Transverse colon (tissue), 4 donors: ENCODE results near the gene PKD2. TPM values are rescaled to one million over a fixed set of nuclear protein-coding genes. Genes with fewer than 3 reads are reported as not detected.

Source experiments
- DNase-seq: peaks from one replicate; pipeline ENCODE4 v3.0.0-alpha.2; 2019
- H3K27ac ChIP-seq, 4 donors: fragments of 200-600 bp; sonication (generic); 2 replicates each; pipeline ENCODE4 v1.5.1; 2016 to 2018; ENCODE audit warnings: inconsistent platforms in 4 of 4
- H3K27me3 ChIP-seq: fragments of 200-600 bp; sonication (generic); 2 replicates; pipeline ENCODE4 v1.5.1; 2017; ENCODE audit warnings: inconsistent platforms
- H3K36me3 ChIP-seq, 4 donors: fragments of 200-600 bp; sonication (generic); 2 replicates each; pipeline ENCODE4 v1.5.1; 2017 to 2019; ENCODE audit warnings: inconsistent platforms in 4 of 4
- H3K4me1 ChIP-seq, 4 donors: fragments of 200-600 bp; sonication (generic); 2 replicates each; pipeline ENCODE4 v1.5.1; 2017 to 2020; ENCODE audit warnings: inconsistent platforms in 4 of 4
- H3K4me3 ChIP-seq, 4 donors: fragments of 200-600 bp; sonication (generic); 1 replicate in 1 of 4; 2 replicates in 3 of 4; pipeline versions ENCODE4 v1.5.1 to v1.6.1; 2017 to 2019; ENCODE audit warnings: inconsistent platforms in 4 of 4
- H3K9me3 ChIP-seq, 2 donors: fragments of 200-600 bp; sonication (generic); 2 replicates each; pipeline ENCODE4 v1.5.1; 2017 to 2019; ENCODE audit warnings: inconsistent platforms in 2 of 2
- CTCF ChIP-seq, 5 experiments: fragments of 200-600 bp in 3 of 5; fragments of 450-650 bp in 2 of 5; sonication (generic) in 3 of 5; IDR thresholded peaks; 1 replicate in 2 of 5; 2 replicates in 3 of 5; pipeline ENCODE4 v1.5.1; 2016 to 2017; ENCODE audit warnings: antibody characterized with exemption in 5 of 5, inconsistent platforms in 3 of 5, mild to moderate bottlenecking in 2 of 5, moderate library complexity in 1 of 5
- EP300 ChIP-seq: sonication (generic); formaldehyde crosslinking; IDR thresholded peaks from one replicate; pipeline ENCODE4 v1.6.1; 2017; ENCODE audit warnings: antibody characterized with exemption, low read depth
- POLR2A ChIP-seq: fragments of 450-650 bp; IDR thresholded peaks from one replicate; pipeline ENCODE4 v1.6.1; 2016; ENCODE audit warnings: antibody characterized with exemption, mild to moderate bottlenecking, moderate library complexity
- POLR2AphosphoS5 ChIP-seq, 3 donors: sonication (generic); formaldehyde crosslinking; IDR thresholded peaks; one replicate each; pipeline ENCODE4 v1.6.1; 2016; ENCODE audit warnings: antibody characterized with exemption in 3 of 3
- WGBS, 2 donors: methylation state at CpG; one replicate each; pipeline ENCODE4 v1.1.5; 2018; ENCODE audit warnings: low coverage in 1 of 2; 5-methylcytosine and 5-hydroxymethylcytosine counted together
- in situ Hi-C, 4 donors: fragments of 200-750 bp; cut with MboI; loops; one replicate each; pipeline versions ENCODE4 v1.15.0 to v1.15.1; 2017; ENCODE audit warnings: low sequenced_read_pairs in 3 of 4, low pct_ligation_motif_present in 1 of 4, low pct_unique_long_range_greater_than_20kb in 1 of 4
- intact Hi-C: fragments of 100-400 bp; cut with DNase I; formaldehyde crosslinking; loops from one replicate; pipeline ENCODE4 v1.15.1; 2023; ENCODE audit warnings: low total_unique reads
- total RNA-seq, 4 donors: library from RNA; depleted of rRNA; stranded (reverse); fragments of >200 nt; gene quantifications; one replicate each; pipeline ENCODE4 v1.1.0, GENCODE V29; 2016

The PKD2 gene
- total RNA-seq, 4 donors from 2014 or later = 15.7 to 48.0 (median 21.5) TPM

- Histone ChIP-seq H3K27ac (peak overlapping the region in 2 of 4 donors; percentile 12 to 62), H3K9me3 (peaks cover 0 to 6% of the 10 kb centered on the region in 2 donors), H3K4me3 (no peak overlapping the region), H3K27me3 (no peaks in the 10 kb centered on the region), H3K4me1 (peaks cover 0 to 11% (median 0%) of the 10 kb centered on the region in 4 donors), H3K36me3 (peaks cover 0 to 7% (median 0%) of the 10 kb centered on the region in 4 donors)
- DNase-seq = no peak
- WGBS, 2 donors = 53 to 54% methylated on average over 4 of the region's 4 CpGs
- TF ChIP-seq EP300 (no peak), POLR2AphosphoS5 (IDR thresholded peaks at IDR 0.05) (peak in 2 of 3 donors; percentile 18 to 22)
- intact Hi-C loops (no loop called here), in situ Hi-C loops (loop anchor here in 3 of 4 donors (5.0 to 25.0 kb wide), 3 partner anchors 184 to 484 kb away; partner anchors contain the start of genes HERC6 (in 1 of the 3) and PYURF (in 1 of the 3))
Measured at GRCh38 chr4:88027611-88028608, 20.5 kb downstream of the PKD2 start.

GRCh38 chr4:88028946-88029345 lies 21.5 kb downstream of the PKD2 start:
- Histone ChIP-seq H3K4me1 (peaks cover 0 to 9% (median 0%) of the 10 kb centered on the region in 4 donors), H3K9me3 (peaks cover 0 to 6% of the 10 kb centered on the region in 2 donors), H3K36me3 (peaks cover 0 to 7% (median 0%) of the 10 kb centered on the region in 4 donors), H3K27ac (peak overlapping the region in 1 of 4 donors; percentile 7), H3K27me3 (no peaks in the 10 kb centered on the region), H3K4me3 (no peak overlapping the region)
- DNase-seq = no peak
- TF ChIP-seq CTCF (IDR thresholded peaks at IDR 0.05) (no peak), POLR2AphosphoS5 (IDR thresholded peaks at IDR 0.05) (no peak), EP300 (no peak), POLR2A (no peak)
- WGBS, 2 donors = 61 to 86% methylated on average over 2 to 3 of the region's 3 CpGs
- in situ Hi-C loops = loop anchor here in 3 of 4 donors (5.0 to 25.0 kb wide), 3 partner anchors 183 to 483 kb away; partner anchors contain the start of genes HERC6 (in 1 of the 3) and PYURF (in 1 of the 3)
- intact Hi-C loops = no loop called here

GRCh38 chr4:88029556-88029955 lies 22.1 kb downstream of the PKD2 start:
- 95 to 98% methylated on average over 3 of the region's 3 CpGs for WGBS, 2 donors
- no peak overlapping the region for H3K27ac ChIP-seq
- in situ Hi-C loops = loop anchor here in 3 of 4 donors (5.0 to 25.0 kb wide), 3 partner anchors 183 to 483 kb away; partner anchors contain the start of genes HERC6 (in 1 of the 3) and PYURF (in 1 of the 3)

More at GRCh38 chr4:88029556-88029955, 22.1 kb downstream of the PKD2 start:
- TF ChIP-seq POLR2AphosphoS5 (IDR thresholded peaks at IDR 0.05) (no peak), EP300 (no peak), CTCF (IDR thresholded peaks at IDR 0.05) (no peak), POLR2A (no peak)
- intact Hi-C loops = no loop called here
- Histone ChIP-seq H3K36me3 (peaks cover 0 to 7% (median 0%) of the 10 kb centered on the region in 4 donors), H3K4me3 (no peak overlapping the region), H3K27me3 (no peaks in the 10 kb centered on the region), H3K4me1 (peaks cover 0 to 9% (median 0%) of the 10 kb centered on the region in 4 donors), H3K9me3 (peaks cover 0 to 6% of the 10 kb centered on the region in 2 donors)
- no peak for DNase-seq
